Activated gamma-delta T cell treated with anti-CD3 and anti-CD28 coated beads, Interleukin-2, amount 50 U/mL, for 16 hours (primary cell): Measurements from ENCODE around the gene ZC3H13.

Source experiments
- DNase-seq: peaks from one replicate; pipeline ENCODE4 v3.0.0-alpha.2; 2020; ENCODE audit warnings: low read depth

The ZC3H13 gene

GRCh38 chr13:46052319-46053161, at the start of gene ZC3H13:
TSS of gene ZC3H13 (minus strand) at chr13:46052746. CDS start at chr13:46045507, 7,239 bp downstream.
- DNase-seq, result peak; percentile 90

- DNase-seq, result no peak
Measured at GRCh38 chr13:46102255-46102605, 49.7 kb upstream of the ZC3H13 start.

- no peak for DNase-seq
Measured at GRCh38 chr13:46101484-46102254, 49.1 kb upstream of the ZC3H13 start.

- DNase-seq, result no peak
Measured at GRCh38 chr13:46101002-46101401, 48.5 kb upstream of the ZC3H13 start.

GRCh38 chr13:46100191-46100815, 47.8 kb upstream of the ZC3H13 start:
- no peak for DNase-seq

GRCh38 chr13:46097663-46098062, 45.1 kb upstream of the ZC3H13 start:
- no peak for DNase-seq

GRCh38 chr13:46097015-46097414, 44.5 kb upstream of the ZC3H13 start:
- DNase-seq, result no peak

- DNase-seq, result no peak
Measured at GRCh38 chr13:46094478-46094877, 41.9 kb upstream of the ZC3H13 start.

- DNase-seq, result no peak
Measured at GRCh38 chr13:46088821-46089562, 36.4 kb upstream of the ZC3H13 start.

GRCh38 chr13:46087481-46087880, 34.9 kb upstream of the ZC3H13 start:
- DNase-seq, result no peak

GRCh38 chr13:46086985-46087384, 34.4 kb upstream of the ZC3H13 start:
- no peak for DNase-seq

- DNase-seq, result no peak
Measured at GRCh38 chr13:46086421-46086922, 33.9 kb upstream of the ZC3H13 start.

GRCh38 chr13:46085737-46086136, 33.2 kb upstream of the ZC3H13 start:
- DNase-seq, result no peak

- no peak for DNase-seq
Measured at GRCh38 chr13:46082324-46082723, 29.8 kb upstream of the ZC3H13 start.

GRCh38 chr13:46079770-46080169, 27.2 kb upstream of the ZC3H13 start:
- DNase-seq, result no peak

- DNase-seq, result no peak
Measured at GRCh38 chr13:46077265-46077664, 24.7 kb upstream of the ZC3H13 start.

- DNase-seq, result no peak
Measured at GRCh38 chr13:46076827-46077226, 24.3 kb upstream of the ZC3H13 start.

GRCh38 chr13:46075811-46076210, 23.3 kb upstream of the ZC3H13 start:
- no peak for DNase-seq

GRCh38 chr13:46071590-46072249, 19.2 kb upstream of the ZC3H13 start:
- no peak for DNase-seq

GRCh38 chr13:46063292-46063691, 10.7 kb upstream of the ZC3H13 start:
- no peak for DNase-seq

GRCh38 chr13:46062185-46062584, 9.6 kb upstream of the ZC3H13 start:
- DNase-seq, result no peak
